Stimulated activated naive CD8-positive, alpha-beta T cell treated with anti-CD3 and anti-CD28 coated beads, Interleukin-15, Interleukin-2, amounts not matched to agents 100 ng/mL and 50 ng/mL, for 24 hours (primary cell): ENCODE measurements around the gene DRC1.

ENCODE experiments used
- H3K27ac Mint-ChIP-seq: one replicate; pipeline ENCODE4 v1.8.0; 2021; ENCODE audit warnings: mild to moderate bottlenecking, mixed read lengths
- H3K27me3 Mint-ChIP-seq: one replicate; pipeline ENCODE4 v1.8.0; 2021; ENCODE audit warnings: mixed read lengths
- H3K36me3 Mint-ChIP-seq: one replicate; pipeline ENCODE4 v1.8.0; 2021; ENCODE audit warnings: low read depth, mixed read lengths
- H3K4me1 Mint-ChIP-seq: one replicate; pipeline ENCODE4 v1.8.0; 2021; ENCODE audit warnings: low read depth, mixed read lengths
- H3K4me3 Mint-ChIP-seq: one replicate; pipeline ENCODE4 v1.8.0; 2021; ENCODE audit warnings: mild to moderate bottlenecking, mixed read lengths
- H3K9me3 Mint-ChIP-seq: one replicate; pipeline ENCODE4 v1.8.0; 2021; ENCODE audit warnings: mixed read lengths

Gene DRC1

DNA sequence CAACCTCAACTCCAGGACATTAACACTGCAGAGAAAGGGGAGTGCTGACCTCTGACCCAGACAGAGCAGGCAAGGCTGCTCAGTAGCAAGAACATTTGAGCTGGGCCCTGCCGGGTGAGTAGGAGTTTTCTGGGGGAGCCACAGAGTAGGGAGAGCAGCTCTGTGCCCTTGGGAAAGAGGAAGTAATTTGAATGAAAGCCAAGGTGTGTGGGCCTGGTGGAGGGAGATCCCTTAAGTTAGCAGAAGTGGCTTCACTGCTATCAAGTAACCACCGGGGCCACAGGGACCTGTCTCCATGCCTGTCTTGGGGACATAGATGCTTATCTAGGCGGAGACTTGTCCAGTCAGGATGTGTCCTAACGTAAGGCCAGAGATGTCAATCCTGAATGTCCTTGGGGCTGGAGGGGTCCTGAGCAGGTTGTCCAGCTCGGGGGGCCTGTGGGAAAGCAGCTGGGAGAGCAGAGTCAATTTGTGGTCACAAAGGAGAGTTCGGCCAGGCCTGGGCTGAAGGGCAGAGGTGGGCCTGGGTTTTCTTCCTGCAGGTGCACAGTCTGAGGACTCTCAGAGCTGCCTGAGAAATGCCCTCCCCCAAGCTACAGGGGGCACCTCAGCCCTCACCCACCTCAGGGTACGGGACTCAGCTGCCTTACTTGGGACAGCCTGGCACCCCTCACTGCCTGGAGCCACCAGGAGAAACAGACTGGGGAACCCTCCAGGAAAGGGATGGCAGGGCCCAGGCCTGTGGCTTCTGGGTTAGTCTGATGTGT lies 91.2 kb downstream of the DRC1 start:
- H3K4me1 Mint-ChIP-seq: no peaks in the 10 kb centered on the region
- no peaks in the 10 kb centered on the region for H3K36me3 Mint-ChIP-seq
- no peak overlapping the region for H3K4me3 Mint-ChIP-seq
- no peaks in the 10 kb centered on the region for H3K9me3 Mint-ChIP-seq
- no peak overlapping the region for H3K27ac Mint-ChIP-seq
- H3K27me3 Mint-ChIP-seq: no peaks in the 10 kb centered on the region

DNA sequence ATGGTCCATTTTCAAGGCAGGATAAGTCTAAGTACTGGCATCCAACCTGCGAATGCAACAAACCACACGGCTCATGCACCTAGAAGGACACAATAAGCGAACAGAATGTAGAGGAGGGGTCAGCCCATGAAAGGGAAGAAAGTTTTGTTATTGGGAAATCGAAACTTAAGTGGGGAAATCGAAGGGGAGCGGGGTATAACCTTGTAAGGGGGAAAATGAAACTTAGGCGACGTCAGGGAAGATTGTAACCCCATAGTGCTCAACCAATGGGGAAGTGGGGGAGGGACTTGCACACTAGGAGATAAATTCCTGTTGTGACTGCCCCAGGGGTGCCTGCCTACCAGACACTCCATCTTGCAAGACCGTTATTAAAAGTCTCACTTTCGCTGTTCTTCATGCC lies 91.8 kb downstream of the DRC1 start:
- Mint-ChIP-seq H3K27me3 (no peaks in the 10 kb centered on the region), H3K9me3 (no peaks in the 10 kb centered on the region), H3K4me1 (no peaks in the 10 kb centered on the region), H3K4me3 (no peak overlapping the region), H3K36me3 (no peaks in the 10 kb centered on the region), H3K27ac (no peak overlapping the region)

DNA sequence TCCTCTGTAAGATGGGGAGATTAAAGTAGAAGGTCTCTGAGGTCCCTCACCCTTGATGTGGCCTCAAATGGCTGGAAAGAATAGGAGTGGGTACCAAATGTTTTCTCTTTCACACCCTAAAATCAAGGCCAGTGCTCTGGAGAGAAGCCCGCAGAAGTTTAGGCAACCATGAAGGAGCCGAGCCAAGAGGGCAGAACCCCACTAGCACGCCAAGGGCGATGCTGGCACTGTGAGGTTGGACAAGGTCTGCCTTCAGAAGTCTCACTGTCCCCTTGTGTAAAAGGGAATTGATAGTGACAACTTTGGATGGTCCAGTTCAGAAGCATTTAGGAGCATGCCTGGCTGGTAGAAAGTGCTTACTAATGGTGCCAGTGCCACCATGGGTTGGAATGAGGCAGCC lies 92.5 kb downstream of the DRC1 start:
- Mint-ChIP-seq H3K4me3 (no peak overlapping the region), H3K9me3 (no peaks in the 10 kb centered on the region), H3K27me3 (no peaks in the 10 kb centered on the region), H3K36me3 (no peaks in the 10 kb centered on the region), H3K27ac (no peak overlapping the region), H3K4me1 (no peaks in the 10 kb centered on the region)

DNA sequence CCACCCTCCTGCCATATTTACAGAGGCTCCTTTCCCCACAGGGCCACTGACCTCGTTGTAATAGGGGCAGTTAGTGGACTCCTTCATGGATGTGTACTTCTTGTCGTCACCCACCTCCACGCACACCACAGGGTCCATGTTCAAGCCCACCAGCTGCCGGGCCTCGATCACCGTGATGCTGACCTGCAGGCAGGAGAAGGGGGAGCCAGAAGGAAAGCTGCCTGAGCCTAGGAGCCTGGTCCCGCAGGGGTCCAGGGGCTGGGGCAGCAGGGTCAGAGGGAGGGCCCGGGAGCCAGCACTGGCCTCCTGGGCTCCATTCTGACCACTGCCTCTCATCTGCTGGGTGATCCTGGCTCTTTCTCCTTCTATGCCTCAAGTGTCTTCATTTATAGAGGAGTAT lies 93.2 kb downstream of the DRC1 start:
- Mint-ChIP-seq H3K27me3 (no peaks in the 10 kb centered on the region), H3K9me3 (no peaks in the 10 kb centered on the region), H3K27ac (no peak overlapping the region), H3K36me3 (no peaks in the 10 kb centered on the region), H3K4me3 (no peak overlapping the region), H3K4me1 (no peaks in the 10 kb centered on the region)

DNA sequence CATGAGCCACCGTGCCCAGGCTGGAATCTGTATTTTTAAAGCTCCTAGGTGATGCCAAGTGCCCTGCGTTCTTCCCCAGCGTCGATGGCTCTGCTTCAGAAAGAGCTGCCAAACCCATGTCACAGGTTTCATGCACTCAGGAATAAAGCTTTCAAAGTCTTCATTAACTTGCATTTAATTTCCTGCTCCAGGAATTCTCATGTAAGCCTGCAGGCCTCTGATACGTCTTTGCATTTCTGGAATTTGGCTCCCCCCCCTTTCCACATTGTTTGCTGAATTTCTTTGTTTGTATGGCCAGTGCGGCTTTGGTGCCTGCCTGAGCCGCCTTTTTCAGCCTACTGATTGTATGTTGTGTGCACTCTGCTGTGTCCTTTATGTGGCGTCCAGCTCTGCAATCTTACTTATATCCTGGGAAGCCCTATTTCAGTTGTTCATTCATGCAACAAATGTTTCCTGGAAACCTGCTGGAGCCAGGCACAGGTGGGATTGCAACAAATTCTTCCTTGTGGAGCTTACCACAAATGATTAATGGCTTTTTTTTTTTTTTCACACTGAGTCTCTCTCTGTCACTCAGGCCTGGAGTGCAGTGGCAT lies 94.1 kb downstream of the DRC1 start:
- Mint-ChIP-seq H3K36me3 (no peaks in the 10 kb centered on the region), H3K4me3 (no peak overlapping the region), H3K27me3 (no peaks in the 10 kb centered on the region), H3K27ac (no peak overlapping the region), H3K9me3 (no peaks in the 10 kb centered on the region), H3K4me1 (no peaks in the 10 kb centered on the region)

DNA sequence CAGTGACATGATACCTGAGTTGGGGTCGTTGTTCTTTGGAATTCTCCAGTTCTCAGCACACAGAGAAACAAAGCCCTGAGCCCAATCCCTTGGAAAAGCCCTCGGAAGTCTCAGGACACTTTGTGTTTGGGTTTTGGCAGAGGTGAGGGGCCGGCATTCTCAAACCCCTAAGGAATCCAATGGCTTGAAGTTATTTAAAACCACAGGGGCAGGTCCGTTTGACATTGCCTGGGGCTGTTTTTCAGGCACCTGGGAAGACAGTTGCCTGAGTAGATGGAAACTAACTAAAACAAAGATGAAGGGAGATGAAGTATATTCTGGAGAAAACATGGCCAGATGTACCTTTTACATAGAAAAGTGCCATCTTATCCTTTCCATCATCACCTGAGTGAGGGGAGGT lies 98.7 kb downstream of the DRC1 start:
- no peak overlapping the region for H3K27ac Mint-ChIP-seq
- H3K9me3 Mint-ChIP-seq: no peaks in the 10 kb centered on the region
- no peaks in the 10 kb centered on the region for H3K36me3 Mint-ChIP-seq

DNA sequence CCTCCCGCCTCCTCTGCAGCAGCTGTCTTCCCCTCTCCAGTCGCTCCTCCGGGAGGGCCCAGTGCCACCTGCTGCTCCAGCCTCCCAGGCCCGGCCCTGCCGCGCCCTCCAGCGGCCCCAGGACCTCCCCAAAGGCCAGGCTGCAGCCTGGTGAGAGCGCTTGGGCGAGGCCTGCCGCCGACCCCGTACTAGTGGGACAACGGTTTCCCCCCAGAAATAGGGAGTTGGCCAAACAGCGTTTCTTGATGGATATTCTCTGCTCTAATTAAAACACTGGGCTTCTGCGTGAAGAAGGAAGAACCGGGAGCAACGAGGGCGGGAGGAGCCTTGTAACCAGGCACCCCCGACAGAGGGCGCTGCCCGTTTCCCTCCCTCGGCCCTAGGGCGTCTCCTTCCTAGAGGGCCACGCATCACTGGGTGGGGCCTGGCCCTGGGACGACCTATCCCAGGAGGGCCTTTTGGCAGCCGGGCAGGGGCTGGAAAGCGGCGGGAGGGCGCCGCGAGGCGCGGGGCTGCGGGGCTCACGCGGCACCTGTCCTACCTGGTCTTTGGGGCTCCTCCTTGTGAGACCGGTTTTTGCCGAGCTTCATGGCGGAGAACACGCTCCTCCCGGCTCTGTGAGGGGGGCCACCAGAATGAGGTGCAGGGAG lies 101.6 kb downstream of the DRC1 start:
- Mint-ChIP-seq H3K27me3 (peaks cover 4% of the 10 kb centered on the region), H3K27ac (peak overlapping the region; percentile 62), H3K4me3 (peak overlapping the region; percentile 67), H3K9me3 (no peaks in the 10 kb centered on the region), H3K36me3 (no peaks in the 10 kb centered on the region), H3K4me1 (peaks cover 7% of the 10 kb centered on the region)

More for the DNA sequence above, 98.7 kb downstream of the DRC1 start:
- H3K4me1 Mint-ChIP-seq: peaks cover 7% of the 10 kb centered on the region
- H3K4me3 Mint-ChIP-seq: no peak overlapping the region
- peaks cover 4% of the 10 kb centered on the region for H3K27me3 Mint-ChIP-seq

DNA sequence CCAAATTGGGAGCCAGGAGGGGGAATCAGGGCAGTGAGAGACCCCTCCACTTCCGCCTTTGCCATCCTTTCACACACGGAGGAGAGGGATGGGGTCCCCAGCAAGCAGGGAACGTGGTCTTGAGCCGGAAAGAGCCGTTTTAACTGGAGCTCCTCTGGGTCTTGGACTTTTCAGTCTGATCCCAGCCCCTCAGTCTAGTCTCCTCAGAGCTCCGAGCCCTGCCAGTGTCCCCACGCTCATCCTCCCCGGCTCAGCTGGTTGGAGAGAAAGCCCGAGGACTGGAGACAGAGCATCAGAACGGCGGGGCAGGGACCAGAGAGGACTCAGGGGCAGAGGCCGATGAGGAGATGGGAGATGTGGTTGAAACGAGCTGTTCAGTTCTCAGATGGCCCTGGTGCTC lies 102.3 kb downstream of the DRC1 start:
- Mint-ChIP-seq H3K9me3 (no peaks in the 10 kb centered on the region), H3K27me3 (peaks cover 4% of the 10 kb centered on the region), H3K4me1 (peaks cover 7% of the 10 kb centered on the region), H3K36me3 (no peaks in the 10 kb centered on the region), H3K4me3 (peak overlapping the region; percentile 67), H3K27ac (no peak overlapping the region)

DNA sequence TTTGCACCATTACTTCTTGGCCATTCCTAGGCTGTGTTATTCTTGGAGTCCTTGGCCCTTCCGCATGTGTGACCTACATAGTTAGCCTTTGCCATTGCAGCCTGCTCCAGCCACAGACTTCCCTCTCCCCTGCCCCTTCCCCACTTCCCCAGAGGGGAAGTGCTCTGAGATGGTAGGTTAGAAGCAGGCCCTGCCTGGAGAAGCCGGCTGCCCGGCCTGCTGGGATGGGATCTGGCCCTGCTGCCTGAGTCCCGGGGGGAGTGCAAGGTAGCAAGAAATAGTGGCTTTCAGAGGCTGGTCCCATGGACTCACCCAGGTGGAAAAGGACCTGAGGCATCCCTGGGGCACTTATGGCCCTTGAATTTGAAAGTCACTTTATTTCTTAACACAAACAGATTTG lies 104.6 kb downstream of the DRC1 start:
- no peak overlapping the region for H3K4me3 Mint-ChIP-seq
- no peaks in the 10 kb centered on the region for H3K36me3 Mint-ChIP-seq
- H3K9me3 Mint-ChIP-seq: no peaks in the 10 kb centered on the region
- H3K27me3 Mint-ChIP-seq: peaks cover 4% of the 10 kb centered on the region
- H3K27ac Mint-ChIP-seq: no peak overlapping the region
- peaks cover 7% of the 10 kb centered on the region for H3K4me1 Mint-ChIP-seq
